ENCODE measurements around the gene KLHDC7B. TPM values are rescaled to one million over a fixed set of nuclear protein-coding genes. Genes with fewer than 3 reads are reported as not detected.
"Not testable (repeated sequence)": the region's sequence is repeated elsewhere in the genome, so short reads cannot be mapped to it uniquely, and the experiment has no call there.

Gene KLHDC7B
- total RNA-seq, 1 experiment from 2014 or later = not detected

DNA sequence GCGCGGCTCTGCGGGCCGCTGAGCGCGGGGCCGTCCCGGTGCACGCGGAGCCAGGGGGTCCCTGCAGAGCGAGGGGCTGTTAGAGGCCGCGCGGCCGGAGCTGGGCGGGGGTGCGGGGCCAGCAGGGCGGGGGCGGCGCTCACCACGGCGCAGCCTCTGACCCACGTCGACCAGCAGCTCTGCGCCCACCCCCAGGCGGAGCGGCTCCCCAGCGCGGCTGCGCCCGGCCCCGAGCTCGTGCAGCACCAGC lies 19.9 kb upstream of the KLHDC7B start:
- Histone ChIP-seq H3K9me3 (no peaks in the 10 kb centered on the region), H3K4me3 (peak overlapping the region; percentile 63), H3K27me3 (no peaks in the 10 kb centered on the region), H3K36me3 (peaks cover 21% of the 10 kb centered on the region)
- no peak for DNase-seq

DNA sequence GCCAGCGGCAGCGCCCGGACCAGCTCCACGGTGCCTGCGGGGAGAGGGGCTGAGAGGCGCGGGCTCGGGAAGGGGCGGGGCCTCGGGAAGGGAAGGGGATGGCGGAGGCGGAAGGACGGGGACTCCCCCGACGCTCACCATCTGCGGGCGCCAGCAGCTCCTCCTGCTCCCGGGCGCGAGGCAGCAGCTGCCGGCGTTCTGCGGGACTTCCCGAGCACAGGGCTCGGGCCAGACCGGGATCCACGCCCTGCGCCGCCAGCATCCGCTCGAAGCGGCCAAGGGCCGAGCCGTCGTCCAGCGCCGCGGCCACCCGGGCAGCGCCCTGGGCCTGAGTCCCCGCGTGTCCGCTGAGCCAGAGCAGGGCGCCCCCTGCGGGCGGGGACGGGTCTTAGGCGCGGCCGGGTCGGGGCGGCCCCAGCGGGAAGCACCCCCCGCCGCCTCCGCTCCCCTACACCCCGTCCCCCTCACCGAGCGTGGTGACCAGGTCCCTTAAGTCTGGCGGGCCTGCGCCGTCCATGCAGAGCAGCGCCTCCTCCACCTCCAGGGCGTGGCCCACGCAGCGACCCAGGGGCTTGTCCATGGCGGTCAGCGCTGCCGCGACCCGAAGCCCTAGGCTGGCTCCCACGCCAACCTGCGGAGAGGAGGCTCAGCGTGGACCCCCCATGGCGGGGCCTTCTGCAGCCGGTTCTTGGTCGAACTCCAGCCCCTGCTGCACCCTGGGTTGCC lies 19.4 kb upstream of the KLHDC7B start:
- Histone ChIP-seq H3K27me3 (no peaks in the 10 kb centered on the region), H3K36me3 (peaks cover 21% of the 10 kb centered on the region), H3K4me3 (peak overlapping the region; percentile 63), H3K9me3 (no peaks in the 10 kb centered on the region)
- peak; percentile 84 for DNase-seq

DNA sequence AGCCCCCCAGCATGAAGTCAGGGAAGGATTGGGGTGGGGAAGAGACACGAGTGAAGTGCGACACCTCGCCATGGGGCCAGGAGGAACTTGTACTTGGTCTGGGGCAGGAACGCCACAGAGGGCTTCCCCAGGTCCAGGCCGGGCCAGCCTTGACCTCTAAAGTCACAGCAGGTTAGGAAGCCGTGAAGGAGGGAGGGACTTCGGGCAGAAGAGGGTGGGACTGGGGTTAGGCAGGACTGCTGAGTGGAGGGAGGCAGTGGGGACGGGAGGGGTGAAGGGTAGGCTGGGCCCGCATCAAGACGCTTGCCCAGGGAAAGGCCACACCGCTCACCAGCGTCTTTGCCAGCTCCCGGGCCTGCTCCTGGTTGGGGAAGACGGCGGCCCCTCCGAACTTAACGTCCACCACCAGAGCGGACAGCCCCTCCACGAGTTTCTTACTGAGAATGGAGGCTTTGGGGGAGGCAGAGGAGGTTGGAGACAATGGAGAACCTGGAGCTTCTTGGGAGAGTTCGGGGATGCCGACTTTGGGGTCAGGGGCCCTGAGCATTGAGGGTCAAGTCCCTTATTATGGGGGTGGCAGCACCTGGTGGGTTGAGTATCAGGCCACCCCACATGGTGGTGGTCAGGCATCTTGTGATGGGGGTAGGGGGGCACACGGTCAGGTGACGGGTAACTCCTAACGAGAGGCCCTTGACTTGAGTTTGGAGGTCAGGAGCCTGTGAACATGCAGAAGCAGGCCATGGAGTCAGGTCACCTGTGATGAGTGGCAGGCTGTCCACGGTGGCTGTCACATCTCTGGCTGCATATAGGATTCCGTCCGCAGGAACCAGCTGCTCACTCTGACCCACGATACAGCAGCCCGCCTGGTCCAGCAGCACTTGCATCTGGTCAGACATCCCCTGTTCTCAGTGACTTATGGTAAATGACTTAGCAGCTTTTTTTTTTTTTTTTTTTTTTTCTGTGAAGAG lies 18.6 kb upstream of the KLHDC7B start:
- Histone ChIP-seq H3K36me3 (peaks cover 21% of the 10 kb centered on the region), H3K9me3 (no peaks in the 10 kb centered on the region), H3K27me3 (no peaks in the 10 kb centered on the region), H3K4me3 (peak overlapping the region; percentile 63)
- DNase-seq = peak; percentile 91

DNA sequence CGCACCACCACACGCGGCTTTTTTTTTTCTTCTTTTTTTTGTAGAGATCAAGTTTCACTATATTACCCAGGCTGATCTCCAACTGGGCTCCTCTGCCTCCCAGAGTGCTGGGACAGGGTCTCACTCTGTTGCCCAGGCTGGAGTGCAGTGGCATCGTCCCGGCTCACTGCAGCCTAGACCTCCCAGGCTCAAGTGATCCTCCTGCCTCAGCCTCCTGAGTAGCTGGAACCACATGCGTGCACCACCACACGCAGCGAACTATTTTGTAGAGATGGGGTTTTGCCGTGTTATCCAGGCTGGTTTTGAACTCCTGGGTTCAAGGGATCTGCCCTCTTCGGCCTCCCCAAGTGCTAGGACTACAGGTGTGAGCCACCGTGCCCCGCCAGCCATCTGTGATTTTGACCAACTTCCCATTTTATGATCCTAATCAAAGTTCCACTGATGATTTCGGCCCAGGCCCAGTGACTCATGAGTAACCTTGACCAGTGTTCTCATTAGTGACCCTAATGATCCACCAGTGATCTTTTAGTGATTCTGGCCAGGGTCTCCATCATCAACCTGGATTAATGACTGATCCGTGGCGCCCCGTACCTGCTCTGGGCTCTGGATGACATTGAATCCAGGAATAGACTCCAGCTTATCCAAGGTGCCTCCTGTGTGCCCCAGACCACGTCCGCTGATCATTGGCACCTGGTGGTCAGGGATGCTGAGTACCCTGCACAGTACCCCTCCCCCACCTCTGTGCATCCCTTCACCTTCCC lies 17.6 kb upstream of the KLHDC7B start:
- Histone ChIP-seq H3K9me3 (no peaks in the 10 kb centered on the region), H3K27me3 (no peaks in the 10 kb centered on the region), H3K36me3 (peaks cover 19% of the 10 kb centered on the region), H3K4me3 (no peak overlapping the region)
- DNase-seq = no peak

DNA sequence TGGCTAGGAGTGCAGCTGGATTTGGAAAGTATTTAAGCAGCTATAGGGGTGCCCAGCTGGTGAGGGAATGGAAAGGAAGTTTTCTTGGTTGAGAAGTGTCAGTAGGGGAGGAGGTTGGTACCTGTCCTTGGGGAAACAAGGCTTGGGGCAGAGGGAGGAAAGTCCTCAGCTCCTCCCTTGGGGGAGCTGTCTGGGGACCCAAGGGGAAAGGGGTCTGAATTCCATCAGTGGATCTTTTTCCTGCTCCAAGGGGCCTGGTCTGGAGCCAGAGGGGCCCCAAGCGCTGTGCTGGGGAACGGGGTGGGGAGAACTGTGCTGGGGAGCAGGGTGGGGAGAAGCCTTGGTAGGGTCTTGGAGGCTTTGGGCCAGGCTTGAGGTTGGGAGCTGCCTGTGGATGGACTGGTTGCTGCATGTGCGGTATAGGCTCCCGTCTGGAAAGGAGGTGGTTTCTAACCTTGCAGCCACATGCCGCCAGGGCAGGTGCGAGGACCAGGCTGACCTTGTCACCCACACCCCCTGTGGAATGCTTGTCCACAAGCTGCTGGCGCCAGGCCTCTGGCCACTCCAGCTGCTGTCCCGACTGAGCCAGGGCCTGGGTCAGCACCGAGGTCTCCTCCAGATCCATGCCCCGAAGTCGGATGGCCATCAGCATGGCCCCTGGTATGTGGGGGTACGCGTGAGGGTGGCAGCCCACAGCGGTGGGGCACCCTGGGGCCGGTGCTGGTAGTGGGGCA lies 16.9 kb upstream of the KLHDC7B start:
- Histone ChIP-seq H3K9me3 (no peaks in the 10 kb centered on the region), H3K4me3 (peak overlapping the region; percentile 59), H3K36me3 (peaks cover 12% of the 10 kb centered on the region), H3K27me3 (no peaks in the 10 kb centered on the region)
- DNase-seq = no peak

DNA sequence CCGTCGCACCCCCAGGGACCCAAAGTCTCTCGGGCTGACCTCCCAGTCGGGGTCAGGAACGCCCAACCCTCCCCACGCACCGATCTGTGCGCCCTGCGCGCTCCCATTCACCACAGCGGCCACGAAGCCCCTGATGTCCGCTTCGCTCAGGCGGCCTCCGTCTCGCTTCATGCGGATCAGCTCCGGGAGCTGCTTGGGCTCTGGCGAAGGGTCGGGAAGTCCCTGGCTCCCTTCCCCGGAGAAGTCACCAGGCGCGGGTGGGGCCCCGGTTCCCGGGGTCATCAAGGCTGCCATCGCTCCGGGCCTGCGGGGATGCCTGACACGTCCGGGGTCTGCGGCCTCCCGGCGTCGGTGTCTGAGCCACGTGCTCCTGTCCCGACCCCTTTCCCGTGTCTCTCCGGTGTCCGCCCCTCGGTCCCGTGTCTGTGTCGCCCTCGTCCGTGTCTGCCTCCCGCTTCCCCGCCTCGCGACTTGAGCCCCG lies 16.2 kb upstream of the KLHDC7B start:
- Histone ChIP-seq H3K27me3 (no peaks in the 10 kb centered on the region), H3K9me3 (no peaks in the 10 kb centered on the region), H3K36me3 (peaks cover 6% of the 10 kb centered on the region), H3K4me3 (peak overlapping the region; percentile 59)
- DNase-seq = peak; percentile 40

DNA sequence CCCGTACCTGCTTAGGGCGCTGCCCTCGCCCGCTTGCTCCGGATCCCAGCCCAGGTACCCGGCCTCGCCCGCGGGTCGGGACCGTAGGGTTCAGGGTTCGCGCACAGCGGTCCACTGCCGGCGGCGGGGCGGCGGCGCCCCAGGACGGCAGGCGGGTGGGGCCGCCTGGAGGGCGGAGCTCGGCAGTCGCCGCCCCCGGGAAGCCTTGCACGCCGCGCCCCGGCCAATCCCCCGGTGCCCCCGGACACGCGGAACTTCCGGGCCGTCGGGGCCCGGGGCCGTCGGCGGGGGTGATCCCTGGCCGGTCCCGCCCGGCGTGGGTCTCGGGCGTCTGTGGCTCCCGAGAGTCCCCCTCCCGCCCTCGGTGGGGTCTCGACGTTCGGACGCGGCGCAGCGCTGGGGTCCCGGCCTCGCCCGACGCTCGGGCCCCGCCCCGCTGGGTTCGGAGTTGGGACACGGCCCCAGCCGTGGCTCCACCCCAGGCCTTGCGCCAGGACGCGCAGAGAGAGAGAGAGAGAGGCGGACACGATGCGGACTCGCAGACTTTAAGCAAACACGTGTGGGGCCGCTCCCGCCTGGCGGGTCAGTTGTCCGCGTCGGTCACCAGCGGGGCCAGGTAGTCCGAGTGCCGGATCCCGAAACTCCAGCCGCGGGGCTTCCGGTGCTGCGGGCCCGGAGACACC lies 15.7 kb upstream of the KLHDC7B start, which contains the start of gene TYMP:
TYMP (minus strand) TSS at position 116 of the 683 bp plus-strand sequence. CDS start 303 bp downstream, outside the sequence.
- Histone ChIP-seq H3K36me3 (no peaks in the 10 kb centered on the region; the same call in none of the 2 replicates), H3K9me3 (no peaks in the 10 kb centered on the region), H3K4me3 (peak within 1 kb of the TSS; percentile 59), H3K27me3 (no peaks in the 10 kb centered on the region)
- DNase-seq = peak; percentile 91

DNA sequence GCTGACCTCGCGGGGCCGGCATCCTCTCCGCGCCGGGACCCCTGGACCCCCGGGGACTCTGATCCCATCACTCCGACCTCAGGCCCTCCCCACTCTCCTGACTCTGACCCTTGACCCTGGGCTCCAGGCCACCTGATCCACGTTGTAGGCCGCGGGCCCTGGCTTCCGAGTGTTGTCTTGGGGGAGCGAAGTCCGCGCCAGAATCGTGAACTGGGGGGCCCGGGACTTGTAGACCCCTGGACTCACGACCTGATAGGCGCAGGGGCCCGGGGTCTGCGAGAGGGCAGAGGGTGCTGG lies 15.2 kb upstream of the KLHDC7B start:
- H3K4me3 ChIP-seq = peak overlapping the region; percentile 59
- no peaks in the 10 kb centered on the region; the same call in none of the 2 replicates for H3K36me3 ChIP-seq
- H3K27me3 ChIP-seq = no peaks in the 10 kb centered on the region
- no peak for DNase-seq
- no peaks in the 10 kb centered on the region for H3K9me3 ChIP-seq

DNA sequence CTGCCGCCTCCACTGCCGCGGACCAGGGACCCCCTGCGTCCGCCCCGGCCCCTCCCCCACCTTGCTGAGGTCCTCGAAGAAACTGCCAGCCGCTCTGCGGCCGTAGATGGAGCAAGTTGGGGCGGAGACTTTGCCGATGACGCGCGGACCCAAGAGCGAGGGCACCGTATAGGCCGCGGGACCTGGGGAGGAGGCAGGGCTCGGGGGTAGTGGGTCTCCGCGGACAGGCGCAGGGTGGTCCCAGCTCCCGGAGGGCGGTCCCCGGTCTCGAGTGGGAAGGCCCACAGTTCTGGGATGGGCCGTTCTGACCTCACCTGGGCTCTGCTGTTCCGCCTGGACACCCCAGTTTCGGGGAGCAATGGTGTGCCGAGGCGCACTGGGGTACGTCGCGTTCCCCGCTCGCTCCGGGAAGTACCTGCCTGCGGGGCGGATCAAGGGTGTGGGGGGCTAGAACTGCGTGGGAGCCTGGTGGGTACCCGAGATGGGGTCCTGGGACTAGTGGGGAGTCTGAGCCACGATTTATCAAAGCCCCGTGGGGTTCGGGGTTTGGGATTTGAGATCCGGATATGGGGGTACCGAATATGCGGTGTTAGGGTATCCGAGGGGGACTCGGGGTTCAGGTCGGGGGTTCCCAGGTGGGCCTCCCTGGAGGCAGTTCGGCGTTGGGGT lies 14.7 kb upstream of the KLHDC7B start:
- peak; percentile 86 for DNase-seq
- peak overlapping the region; percentile 59 for H3K4me3 ChIP-seq
- no peaks in the 10 kb centered on the region for H3K9me3 ChIP-seq
- no peaks in the 10 kb centered on the region for H3K27me3 ChIP-seq
- no peaks in the 10 kb centered on the region; the same call in none of the 2 replicates for H3K36me3 ChIP-seq

DNA sequence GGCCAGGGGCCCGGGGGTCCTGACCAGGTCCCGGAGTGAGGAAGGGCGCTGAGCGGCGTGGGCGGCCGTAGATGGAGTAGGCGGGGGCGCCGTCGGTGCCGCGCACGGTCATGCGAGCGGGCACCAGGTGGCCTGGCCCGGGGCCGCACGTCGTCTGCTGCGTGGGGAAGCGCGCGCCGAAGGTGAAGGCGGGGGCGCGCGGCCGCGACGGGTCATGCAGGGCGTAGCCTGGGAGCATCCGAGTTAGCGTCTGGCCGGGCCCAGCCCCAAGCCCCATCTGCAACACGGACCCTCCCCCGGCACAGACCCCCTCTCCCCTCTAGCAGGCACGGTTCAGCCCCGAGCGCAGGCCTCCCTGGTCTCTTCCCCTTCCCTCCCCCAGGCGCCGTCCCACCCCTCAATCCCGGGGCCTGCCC lies 14.1 kb upstream of the KLHDC7B start:
- H3K27me3 ChIP-seq = no peaks in the 10 kb centered on the region
- peak overlapping the region; percentile 59 for H3K4me3 ChIP-seq
- DNase-seq = peak; percentile 68
- no peaks in the 10 kb centered on the region for H3K9me3 ChIP-seq
- no peaks in the 10 kb centered on the region; the same call in none of the 2 replicates for H3K36me3 ChIP-seq

DNA sequence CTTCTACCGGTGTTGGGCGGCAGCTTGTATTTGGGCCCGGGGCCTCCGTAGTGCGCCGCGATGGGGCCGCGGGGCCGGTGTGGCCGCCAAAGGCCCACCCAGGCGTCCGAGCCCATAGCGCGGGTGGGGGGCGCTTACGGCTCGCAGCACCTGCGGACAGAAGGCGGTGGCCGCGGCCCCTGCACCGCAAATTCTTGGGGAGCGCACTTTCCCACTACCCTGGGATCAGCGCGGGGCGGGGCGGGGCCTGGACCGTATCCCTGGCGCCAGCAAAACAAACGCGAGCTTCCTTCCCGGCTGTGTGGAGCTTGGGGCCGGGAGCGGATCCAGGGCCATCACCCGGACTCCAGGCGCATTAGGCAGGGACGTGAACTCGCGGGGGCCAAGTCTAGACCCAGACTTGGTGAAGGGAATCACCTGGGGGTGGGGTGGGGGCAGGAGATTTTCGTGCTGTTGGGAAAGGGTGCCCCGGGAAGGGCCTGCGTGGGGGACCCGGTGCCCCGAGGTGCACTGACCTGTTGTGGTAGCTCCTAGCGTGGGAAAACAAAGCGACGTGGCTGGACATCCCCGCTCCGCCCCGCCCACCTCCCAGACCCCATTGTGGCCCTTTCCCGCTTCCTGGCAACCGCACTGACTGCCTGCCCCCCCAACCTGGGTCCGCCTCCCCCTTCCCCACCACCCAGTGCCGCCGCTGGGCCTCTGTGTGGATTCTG lies 13.6 kb upstream of the KLHDC7B start:
- no peaks in the 10 kb centered on the region for H3K27me3 ChIP-seq
- no peaks in the 10 kb centered on the region for H3K9me3 ChIP-seq
- peak overlapping the region; percentile 59 for H3K4me3 ChIP-seq
- no peaks in the 10 kb centered on the region; the same call in none of the 2 replicates for H3K36me3 ChIP-seq
- DNase-seq = peak; percentile 78

DNA sequence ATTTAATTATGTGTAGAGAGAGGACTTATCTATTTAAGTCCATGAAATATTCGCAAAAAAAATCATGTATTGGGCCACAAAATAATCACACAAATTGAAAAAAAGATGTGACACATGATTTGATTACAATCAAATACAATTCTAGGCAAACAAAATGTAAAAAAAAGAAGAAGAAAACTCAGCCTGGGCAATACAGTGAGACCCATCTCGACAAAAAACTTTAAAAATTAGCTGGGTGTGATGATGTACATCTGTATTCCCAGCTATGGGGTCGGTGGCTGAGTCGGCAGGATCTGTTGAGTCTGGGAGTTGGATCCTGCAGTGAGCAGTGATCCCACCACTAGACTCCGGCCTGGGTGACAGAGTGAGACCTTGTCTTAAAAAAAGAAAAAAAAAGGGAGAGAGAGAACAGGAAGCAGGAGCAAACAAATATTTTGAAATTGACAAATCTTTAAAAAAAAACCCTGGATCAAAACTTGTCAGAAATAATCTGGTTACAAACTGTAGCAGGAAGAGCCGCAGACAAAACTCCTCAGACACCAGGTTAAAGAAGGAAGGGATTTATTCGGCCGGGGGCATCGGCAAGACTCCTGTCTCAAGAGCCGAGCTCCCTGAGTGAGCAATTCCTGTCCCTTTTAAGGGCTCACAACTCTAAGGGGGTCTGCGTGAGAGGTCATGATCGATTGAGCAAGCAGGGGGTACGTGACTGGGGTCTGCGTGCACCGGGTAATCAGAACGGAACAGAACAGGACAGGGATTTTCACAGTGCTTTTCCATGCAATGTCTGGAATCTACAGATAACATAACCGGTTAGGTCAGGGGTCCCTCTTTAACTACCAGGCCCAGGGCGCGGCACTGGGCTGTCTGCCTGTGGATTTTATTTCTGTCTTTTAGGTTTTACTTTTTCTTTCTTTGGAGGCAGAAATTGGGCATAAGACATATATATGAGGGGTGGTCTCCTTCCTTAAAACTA lies 12.6 kb upstream of the KLHDC7B start:
- Histone ChIP-seq H3K27me3 (no peaks in the 10 kb centered on the region), H3K9me3 (no peaks in the 10 kb centered on the region), H3K4me3 (peak overlapping the region; percentile 59; the same call in 1 of the 2 replicates), H3K36me3 (no peaks in the 10 kb centered on the region; the same call in none of the 2 replicates)
- no peak for DNase-seq

DNA sequence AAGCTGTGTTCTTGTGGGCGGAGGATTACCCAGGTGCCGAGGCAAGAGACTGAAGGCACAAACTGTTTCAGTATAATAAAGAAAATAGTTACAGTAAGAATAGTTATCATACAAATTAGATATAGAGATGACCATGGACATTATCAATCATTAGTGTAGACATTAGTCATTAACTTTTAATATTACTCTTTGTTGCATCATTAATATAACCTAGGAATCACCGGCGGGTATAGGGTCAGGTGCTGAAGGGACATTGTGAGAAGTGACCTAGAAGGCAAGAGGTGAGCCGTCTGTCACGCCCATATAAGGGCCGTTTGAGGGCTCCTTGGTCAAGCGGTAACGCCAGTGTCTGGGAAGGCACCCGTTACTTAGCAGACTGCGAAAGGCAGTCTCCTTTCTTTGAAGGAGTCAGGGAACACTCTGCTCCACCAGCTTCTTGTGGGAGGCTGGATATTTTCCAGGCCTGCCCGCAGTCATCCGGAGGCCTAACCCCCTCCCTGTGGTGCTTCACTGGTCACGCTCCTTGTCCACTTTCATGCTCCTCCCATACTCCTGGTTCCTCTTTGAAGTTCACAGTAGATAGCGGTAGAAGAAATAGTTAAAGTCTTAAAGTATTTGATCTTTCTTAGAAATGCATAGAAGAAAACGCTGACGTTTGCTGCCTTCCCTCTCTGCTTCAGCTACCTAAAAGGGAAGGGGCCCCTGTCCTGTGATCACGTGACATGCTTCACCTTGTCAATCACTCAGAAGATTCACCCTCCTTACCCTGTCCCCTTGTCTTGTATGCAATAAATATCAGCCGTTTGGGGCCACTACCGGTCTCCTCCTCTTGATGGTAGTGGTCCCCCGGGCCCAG lies 11.6 kb upstream of the KLHDC7B start:
- not testable (repeated sequence) for H3K9me3 ChIP-seq, H3K27me3 ChIP-seq, H3K4me3 ChIP-seq, H3K36me3 ChIP-seq
- peak; percentile 36 for DNase-seq

Data from MG63 (cell line).